ENCODE measurements around the gene ASB7.
"Not testable (repeated sequence)": the region's sequence is repeated elsewhere in the genome, so short reads cannot be mapped to it uniquely, and the experiment has no call there.

ASB7 gene

DNA sequence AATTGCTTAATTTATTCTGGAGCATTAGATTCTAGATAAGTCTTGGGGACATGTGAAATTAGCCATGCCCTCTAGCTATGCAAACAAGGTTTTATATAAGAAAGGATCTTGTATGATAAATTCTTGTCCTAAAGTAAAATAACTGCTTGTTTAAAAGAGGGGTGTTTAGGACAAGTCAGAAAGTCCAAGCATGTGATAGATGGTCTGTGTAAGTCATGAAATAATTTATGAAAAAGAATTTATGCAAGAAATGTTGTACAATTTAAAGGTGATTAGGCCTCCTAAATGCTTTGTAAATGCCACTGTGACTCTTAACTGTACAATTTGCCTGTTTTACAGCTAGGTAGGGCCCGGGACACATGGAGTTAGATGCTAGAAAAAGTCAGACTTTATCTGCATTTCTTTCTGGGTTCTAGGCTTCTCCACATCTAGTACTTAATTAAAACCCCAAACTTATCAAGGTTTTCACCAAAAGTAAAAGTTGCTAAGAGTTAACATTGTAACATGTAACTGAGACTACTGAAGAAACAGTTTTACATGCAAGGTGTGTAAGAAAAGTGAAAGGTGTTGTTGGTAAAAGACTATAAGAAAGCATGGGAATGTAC, 13.6 kb upstream of the ASB7 start (continued):
- TF ChIP-seq, protein P1, sequence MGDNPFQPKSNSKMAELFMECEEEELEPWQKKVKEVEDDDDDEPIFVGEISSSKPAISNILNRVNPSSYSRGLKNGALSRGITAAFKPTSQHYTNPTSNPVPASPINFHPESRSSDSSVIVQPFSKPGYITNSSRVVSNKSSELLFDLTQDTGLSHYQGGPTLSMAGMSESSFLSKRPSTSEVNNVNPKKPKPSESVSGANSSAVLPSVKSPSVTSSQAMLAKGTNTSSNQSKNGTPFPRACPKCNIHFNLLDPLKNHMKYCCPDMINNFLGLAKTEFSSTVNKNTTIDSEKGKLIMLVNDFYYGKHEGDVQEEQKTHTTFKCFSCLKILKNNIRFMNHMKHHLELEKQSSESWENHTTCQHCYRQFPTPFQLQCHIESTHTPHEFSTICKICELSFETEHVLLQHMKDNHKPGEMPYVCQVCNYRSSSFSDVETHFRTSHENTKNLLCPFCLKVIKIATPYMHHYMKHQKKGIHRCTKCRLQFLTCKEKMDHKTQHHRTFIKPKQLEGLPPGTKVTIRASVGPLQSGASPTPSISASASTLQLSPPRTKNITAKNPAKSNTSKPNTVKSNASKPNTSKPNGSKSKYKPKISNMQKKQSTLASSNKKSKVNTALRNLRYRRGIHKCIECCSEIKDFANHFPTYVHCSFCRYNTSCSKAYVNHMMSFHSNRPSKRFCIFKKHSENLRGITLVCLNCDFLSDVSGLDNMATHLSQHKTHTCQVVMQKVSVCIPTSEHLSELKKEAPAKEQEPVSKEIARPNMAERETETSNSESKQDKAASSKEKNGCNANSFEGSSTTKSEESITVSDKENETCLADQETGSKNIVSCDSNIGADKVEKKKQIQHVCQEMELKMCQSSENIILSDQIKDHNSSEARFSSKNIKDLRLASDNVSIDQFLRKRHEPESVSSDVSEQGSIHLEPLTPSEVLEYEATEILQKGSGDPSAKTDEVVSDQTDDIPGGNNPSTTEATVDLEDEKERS (tag by site-specific recombination; IDR thresholded peaks at IDR 0.05): 0 out of 2 replicates have a peak, but pooled peaks have one; percentile 77
- TF ChIP-seq ZFP41 (tag by site-specific recombination; IDR thresholded peaks at IDR 0.05; ENCODE audit: borderline replicate concordance) (no peak), BCL11B (tag by site-specific recombination; IDR thresholded peaks at IDR 0.05; ENCODE audit: low read depth) (no peak), ZNF596 (tag by site-specific recombination; IDR thresholded peaks at IDR 0.05) (no peak), ZNF48 (tag by site-specific recombination; IDR thresholded peaks at IDR 0.05) (no peak), ZFHX2 (tag by site-specific recombination; conservative IDR thresholded peaks at IDR 0.05) (no peak), MEIS1 (CRISPR knock-in tag; IDR thresholded peaks at IDR 0.05; ENCODE audit: borderline replicate concordance) (no peak), ZNF747 (tag by site-specific recombination; IDR thresholded peaks at IDR 0.05) (no peak), TCF7L2 (IDR thresholded peaks at IDR 0.05; ENCODE audit: borderline replicate concordance, low read depth, low read length) (no peak)

DNA sequence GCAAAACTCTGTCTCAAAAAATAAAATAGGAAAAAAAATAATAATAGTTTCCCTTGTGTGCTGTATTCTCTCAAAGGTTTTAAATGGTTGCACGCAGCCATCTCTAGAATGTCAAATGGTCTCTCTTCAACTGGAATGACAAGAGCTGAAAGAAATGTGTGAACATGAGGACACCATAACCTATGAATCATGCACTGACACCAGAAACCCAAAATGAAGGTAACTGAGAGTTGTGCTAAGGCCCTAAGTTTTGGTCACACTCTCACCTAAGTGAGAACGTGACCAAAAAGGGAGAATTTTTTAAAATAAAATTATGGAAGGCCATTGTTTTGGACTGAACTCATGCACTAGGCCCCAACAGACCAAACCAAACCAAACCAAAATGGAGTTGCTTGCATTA, 11.2 kb upstream of the ASB7 start:
- H3K36me3 ChIP-seq (ENCODE audit: control insufficient read depth in 2 of 2, insufficient read depth in 1 of 2, low read length in 2 of 2); H3K9me3 ChIP-seq (ENCODE audit: control insufficient read depth, insufficient read depth, low read depth, low read length); CTCF ChIA-PET; H3K4me3 ChIP-seq (ENCODE audit: low read depth, low read length); POLR2A ChIA-PET; H3K27ac ChIP-seq (ENCODE audit: extremely low read depth, low read depth, low read length): not testable (repeated sequence)
- peaks cover 12% of the 10 kb centered on the region; the same call in 1 of the 2 replicates for H3K4me1 ChIP-seq (ENCODE audit: control insufficient read depth, insufficient read depth, low read length)

DNA sequence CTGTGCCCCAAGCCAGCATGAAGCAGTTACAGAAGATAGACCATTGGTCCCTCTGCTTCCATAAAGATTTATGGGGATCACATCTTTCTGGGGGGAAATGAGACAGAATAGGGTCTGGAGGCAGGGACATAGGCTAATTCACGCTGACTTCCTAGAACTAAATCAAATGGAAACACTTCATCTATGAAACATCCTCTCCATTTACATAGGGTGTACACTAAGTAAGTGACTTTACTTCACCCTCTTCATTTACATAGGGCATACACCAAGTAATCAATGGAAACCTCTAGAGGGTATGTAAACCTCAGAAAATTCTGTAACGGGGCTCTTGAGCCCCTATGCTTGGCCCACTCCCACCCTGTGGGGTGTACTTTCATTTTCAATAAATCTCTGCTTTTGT, 10.6 kb upstream of the ASB7 start:
- Histone ChIP-seq H3K4me1 (ENCODE audit: control insufficient read depth, insufficient read depth, low read length) (peaks cover 12% of the 10 kb centered on the region; the same call in 1 of the 2 replicates), H3K36me3 (ENCODE audit: control insufficient read depth in 2 of 2, insufficient read depth in 1 of 2, low read length in 2 of 2) (no peaks in the 10 kb centered on the region), H3K27ac (ENCODE audit: extremely low read depth, low read depth, low read length) (no peak overlapping the region), H3K9me3 (ENCODE audit: control insufficient read depth, insufficient read depth, low read depth, low read length) (no peaks in the 10 kb centered on the region; the same call in 1 of the 2 replicates), H3K4me3 (ENCODE audit: low read depth, low read length) (no peak overlapping the region)
- CTCF ChIA-PET: no interaction called here
- POLR2A ChIA-PET: no interaction called here
- TF ChIP-seq, protein P2, sequence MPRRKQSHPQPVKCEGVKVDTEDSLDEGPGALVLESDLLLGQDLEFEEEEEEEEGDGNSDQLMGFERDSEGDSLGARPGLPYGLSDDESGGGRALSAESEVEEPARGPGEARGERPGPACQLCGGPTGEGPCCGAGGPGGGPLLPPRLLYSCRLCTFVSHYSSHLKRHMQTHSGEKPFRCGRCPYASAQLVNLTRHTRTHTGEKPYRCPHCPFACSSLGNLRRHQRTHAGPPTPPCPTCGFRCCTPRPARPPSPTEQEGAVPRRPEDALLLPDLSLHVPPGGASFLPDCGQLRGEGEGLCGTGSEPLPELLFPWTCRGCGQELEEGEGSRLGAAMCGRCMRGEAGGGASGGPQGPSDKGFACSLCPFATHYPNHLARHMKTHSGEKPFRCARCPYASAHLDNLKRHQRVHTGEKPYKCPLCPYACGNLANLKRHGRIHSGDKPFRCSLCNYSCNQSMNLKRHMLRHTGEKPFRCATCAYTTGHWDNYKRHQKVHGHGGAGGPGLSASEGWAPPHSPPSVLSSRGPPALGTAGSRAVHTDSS (tag by site-specific recombination; IDR thresholded peaks at IDR 0.05): no peak
- TF ChIP-seq, protein P3, sequence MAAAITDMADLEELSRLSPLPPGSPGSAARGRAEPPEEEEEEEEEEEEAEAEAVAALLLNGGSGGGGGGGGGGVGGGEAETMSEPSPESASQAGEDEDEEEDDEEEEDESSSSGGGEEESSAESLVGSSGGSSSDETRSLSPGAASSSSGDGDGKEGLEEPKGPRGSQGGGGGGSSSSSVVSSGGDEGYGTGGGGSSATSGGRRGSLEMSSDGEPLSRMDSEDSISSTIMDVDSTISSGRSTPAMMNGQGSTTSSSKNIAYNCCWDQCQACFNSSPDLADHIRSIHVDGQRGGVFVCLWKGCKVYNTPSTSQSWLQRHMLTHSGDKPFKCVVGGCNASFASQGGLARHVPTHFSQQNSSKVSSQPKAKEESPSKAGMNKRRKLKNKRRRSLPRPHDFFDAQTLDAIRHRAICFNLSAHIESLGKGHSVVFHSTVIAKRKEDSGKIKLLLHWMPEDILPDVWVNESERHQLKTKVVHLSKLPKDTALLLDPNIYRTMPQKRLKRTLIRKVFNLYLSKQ (tag by site-specific recombination; IDR thresholded peaks at IDR 0.05; ENCODE audit: borderline replicate concordance): no peak
- TF ChIP-seq ZNF549 (tag by site-specific recombination; IDR thresholded peaks at IDR 0.05) (no peak), ZNF830 (tag by site-specific recombination; IDR thresholded peaks at IDR 0.05; ENCODE audit: low read depth) (no peak), ZNF19 (tag by site-specific recombination; IDR thresholded peaks at IDR 0.05; ENCODE audit: low read depth) (no peak), TCF7L2 (IDR thresholded peaks at IDR 0.05; ENCODE audit: borderline replicate concordance, low read depth, low read length) (no peak), FEZF1 (tag by site-specific recombination; IDR thresholded peaks at IDR 0.05) (no peak), ZNF423 (tag by site-specific recombination; IDR thresholded peaks at IDR 0.05) (no peak), GLIS1 (tag by site-specific recombination; IDR thresholded peaks at IDR 0.05) (no peak), ZFP41 (tag by site-specific recombination; IDR thresholded peaks at IDR 0.05; ENCODE audit: borderline replicate concordance) (no peak)
- TF ChIP-seq, protein P4, sequence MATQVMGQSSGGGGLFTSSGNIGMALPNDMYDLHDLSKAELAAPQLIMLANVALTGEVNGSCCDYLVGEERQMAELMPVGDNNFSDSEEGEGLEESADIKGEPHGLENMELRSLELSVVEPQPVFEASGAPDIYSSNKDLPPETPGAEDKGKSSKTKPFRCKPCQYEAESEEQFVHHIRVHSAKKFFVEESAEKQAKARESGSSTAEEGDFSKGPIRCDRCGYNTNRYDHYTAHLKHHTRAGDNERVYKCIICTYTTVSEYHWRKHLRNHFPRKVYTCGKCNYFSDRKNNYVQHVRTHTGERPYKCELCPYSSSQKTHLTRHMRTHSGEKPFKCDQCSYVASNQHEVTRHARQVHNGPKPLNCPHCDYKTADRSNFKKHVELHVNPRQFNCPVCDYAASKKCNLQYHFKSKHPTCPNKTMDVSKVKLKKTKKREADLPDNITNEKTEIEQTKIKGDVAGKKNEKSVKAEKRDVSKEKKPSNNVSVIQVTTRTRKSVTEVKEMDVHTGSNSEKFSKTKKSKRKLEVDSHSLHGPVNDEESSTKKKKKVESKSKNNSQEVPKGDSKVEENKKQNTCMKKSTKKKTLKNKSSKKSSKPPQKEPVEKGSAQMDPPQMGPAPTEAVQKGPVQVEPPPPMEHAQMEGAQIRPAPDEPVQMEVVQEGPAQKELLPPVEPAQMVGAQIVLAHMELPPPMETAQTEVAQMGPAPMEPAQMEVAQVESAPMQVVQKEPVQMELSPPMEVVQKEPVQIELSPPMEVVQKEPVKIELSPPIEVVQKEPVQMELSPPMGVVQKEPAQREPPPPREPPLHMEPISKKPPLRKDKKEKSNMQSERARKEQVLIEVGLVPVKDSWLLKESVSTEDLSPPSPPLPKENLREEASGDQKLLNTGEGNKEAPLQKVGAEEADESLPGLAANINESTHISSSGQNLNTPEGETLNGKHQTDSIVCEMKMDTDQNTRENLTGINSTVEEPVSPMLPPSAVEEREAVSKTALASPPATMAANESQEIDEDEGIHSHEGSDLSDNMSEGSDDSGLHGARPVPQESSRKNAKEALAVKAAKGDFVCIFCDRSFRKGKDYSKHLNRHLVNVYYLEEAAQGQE (tag by site-specific recombination; IDR thresholded peaks at IDR 0.05): no peak
- TF ChIP-seq, protein P5, sequence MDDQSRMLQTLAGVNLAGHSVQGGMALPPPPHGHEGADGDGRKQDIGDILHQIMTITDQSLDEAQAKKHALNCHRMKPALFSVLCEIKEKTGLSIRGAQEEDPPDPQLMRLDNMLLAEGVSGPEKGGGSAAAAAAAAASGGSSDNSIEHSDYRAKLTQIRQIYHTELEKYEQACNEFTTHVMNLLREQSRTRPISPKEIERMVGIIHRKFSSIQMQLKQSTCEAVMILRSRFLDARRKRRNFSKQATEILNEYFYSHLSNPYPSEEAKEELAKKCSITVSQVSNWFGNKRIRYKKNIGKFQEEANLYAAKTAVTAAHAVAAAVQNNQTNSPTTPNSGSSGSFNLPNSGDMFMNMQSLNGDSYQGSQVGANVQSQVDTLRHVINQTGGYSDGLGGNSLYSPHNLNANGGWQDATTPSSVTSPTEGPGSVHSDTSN (CRISPR knock-in tag; IDR thresholded peaks at IDR 0.05): no peak
- TF ChIP-seq, protein P6, sequence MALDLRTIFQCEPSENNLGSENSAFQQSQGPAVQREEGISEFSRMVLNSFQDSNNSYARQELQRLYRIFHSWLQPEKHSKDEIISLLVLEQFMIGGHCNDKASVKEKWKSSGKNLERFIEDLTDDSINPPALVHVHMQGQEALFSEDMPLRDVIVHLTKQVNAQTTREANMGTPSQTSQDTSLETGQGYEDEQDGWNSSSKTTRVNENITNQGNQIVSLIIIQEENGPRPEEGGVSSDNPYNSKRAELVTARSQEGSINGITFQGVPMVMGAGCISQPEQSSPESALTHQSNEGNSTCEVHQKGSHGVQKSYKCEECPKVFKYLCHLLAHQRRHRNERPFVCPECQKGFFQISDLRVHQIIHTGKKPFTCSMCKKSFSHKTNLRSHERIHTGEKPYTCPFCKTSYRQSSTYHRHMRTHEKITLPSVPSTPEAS (tag by site-specific recombination; IDR thresholded peaks at IDR 0.05): no peak

Data from HEK293 (cell line).